GM13977 (cell line): Measurements from ENCODE around the gene BFSP2.

Experiments used
- DNase-seq: peaks from one replicate; pipeline ENCODE4 v3.0.0; 2012; ENCODE audit warnings: low spot score
- CTCF ChIP-seq: IDR thresholded peaks from 2 replicates; pipeline ENCODE4 v1.5.1; 2012; ENCODE audit warnings: mild to moderate bottlenecking, control low read depth; ENCODE audit not compliant: insufficient read depth; ENCODE audit errors: extremely low read depth, missing control alignments
- in situ Hi-C: fragments of 300-500 bp; cut with MboI; formaldehyde crosslinking; loops from one replicate; pipeline ENCODE4 v1.12.0; 2022; ENCODE audit warnings: low sequenced_read_pairs, low pct_unique_long_range_greater_than_20kb, mixed read lengths, inconsistent platforms; ENCODE audit not compliant: unreplicated experiment

Gene BFSP2

GRCh38 chr3:133371676-133372075 lies 28.2 kb upstream of the BFSP2 start:
- in situ Hi-C loops: no loop called here
- no peak for DNase-seq
- no peak for TF ChIP-seq CTCF

GRCh38 chr3:133374708-133375402 lies 25.0 kb upstream of the BFSP2 start:
- in situ Hi-C loops: loop anchor here (25.0 kb wide), 2 partner anchors 338 to 638 kb away; partner anchors contain the start of gene TMEM108
- DNase-seq: no peak
- no peak for TF ChIP-seq CTCF

- TF ChIP-seq CTCF: no peak
- in situ Hi-C loops: loop anchor here (25.0 kb wide), 2 partner anchors 338 to 638 kb away; partner anchors contain the start of gene TMEM108
- DNase-seq: no peak
Observed at GRCh38 chr3:133375403-133375745, 24.5 kb upstream of the BFSP2 start.

- TF ChIP-seq CTCF: no peak
- in situ Hi-C loops: loop anchor here (25.0 kb wide), 2 partner anchors 340 to 640 kb away; partner anchors contain the start of gene TMEM108
- no peak for DNase-seq
Observed at GRCh38 chr3:133376810-133377209, 23.0 kb upstream of the BFSP2 start.

GRCh38 chr3:133377396-133377795 lies 22.5 kb upstream of the BFSP2 start:
- no peak for DNase-seq
- peak; percentile 32 for TF ChIP-seq CTCF
- in situ Hi-C loops: loop anchor here (25.0 kb wide), 2 partner anchors 340 to 640 kb away; partner anchors contain the start of gene TMEM108

GRCh38 chr3:133379926-133380325 lies 19.9 kb upstream of the BFSP2 start:
- in situ Hi-C loops: loop anchor here (25.0 kb wide), 2 partner anchors 343 to 643 kb away; partner anchors contain the start of gene TMEM108
- TF ChIP-seq CTCF: no peak

More at GRCh38 chr3:133379926-133380325, 19.9 kb upstream of the BFSP2 start:
- no peak for DNase-seq
